ENCODE data around the gene NKPD1.

Gene NKPD1

DNA sequence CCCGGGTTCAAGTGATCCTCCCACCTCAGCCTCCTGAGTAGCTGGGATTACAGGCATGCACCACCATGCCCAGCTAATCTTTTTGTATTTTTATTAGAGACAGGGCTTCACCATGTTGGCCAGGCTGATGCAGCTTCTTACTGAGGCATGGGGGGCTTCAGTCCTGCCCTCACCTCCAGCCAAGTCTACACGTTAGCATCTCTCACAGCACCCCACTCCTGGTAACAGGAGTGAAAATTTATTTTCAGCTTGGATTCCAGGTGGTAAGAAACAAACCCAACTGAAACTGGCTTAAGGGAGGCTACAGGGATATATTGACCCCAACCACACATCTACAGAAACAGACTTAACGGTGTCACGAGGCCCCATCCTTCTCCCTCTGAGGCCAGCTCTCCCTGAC lies 10.6 kb downstream of the NKPD1 start:
- TF ChIP-seq, protein P1, sequence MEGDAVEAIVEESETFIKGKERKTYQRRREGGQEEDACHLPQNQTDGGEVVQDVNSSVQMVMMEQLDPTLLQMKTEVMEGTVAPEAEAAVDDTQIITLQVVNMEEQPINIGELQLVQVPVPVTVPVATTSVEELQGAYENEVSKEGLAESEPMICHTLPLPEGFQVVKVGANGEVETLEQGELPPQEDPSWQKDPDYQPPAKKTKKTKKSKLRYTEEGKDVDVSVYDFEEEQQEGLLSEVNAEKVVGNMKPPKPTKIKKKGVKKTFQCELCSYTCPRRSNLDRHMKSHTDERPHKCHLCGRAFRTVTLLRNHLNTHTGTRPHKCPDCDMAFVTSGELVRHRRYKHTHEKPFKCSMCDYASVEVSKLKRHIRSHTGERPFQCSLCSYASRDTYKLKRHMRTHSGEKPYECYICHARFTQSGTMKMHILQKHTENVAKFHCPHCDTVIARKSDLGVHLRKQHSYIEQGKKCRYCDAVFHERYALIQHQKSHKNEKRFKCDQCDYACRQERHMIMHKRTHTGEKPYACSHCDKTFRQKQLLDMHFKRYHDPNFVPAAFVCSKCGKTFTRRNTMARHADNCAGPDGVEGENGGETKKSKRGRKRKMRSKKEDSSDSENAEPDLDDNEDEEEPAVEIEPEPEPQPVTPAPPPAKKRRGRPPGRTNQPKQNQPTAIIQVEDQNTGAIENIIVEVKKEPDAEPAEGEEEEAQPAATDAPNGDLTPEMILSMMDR (IDR thresholded peaks at IDR 0.05; ENCODE audit: insufficient read depth, missing control alignments) = no peak
- FAIRE-seq (no peak), DNase-seq (ENCODE audit: insufficient read length, low spot score) (no peak)

DNA sequence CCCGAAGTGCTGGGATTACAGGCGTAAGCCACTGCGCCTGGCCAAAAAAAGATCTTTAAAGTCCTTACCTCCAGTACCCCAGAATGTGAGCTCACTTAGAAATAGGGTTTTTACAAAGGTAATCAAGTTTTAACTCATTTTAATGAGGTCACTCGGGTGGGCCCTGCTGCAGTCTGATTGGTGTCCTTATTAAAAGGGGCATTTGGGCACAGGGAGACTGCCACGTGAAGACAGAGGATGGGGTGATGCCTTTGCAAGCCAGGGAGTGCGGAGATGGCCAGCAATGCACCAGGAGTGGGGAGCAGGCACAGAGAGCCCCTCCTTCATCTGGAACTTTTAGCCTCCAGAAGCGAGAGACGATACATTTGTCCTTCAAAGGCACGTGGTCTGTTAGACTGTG lies 11.7 kb downstream of the NKPD1 start:
- TF ChIP-seq, protein P1 (IDR thresholded peaks at IDR 0.05; ENCODE audit: insufficient read depth, missing control alignments) = no peak
- DNase-seq (ENCODE audit: insufficient read length, low spot score) = no peak
- no peak for FAIRE-seq

DNA sequence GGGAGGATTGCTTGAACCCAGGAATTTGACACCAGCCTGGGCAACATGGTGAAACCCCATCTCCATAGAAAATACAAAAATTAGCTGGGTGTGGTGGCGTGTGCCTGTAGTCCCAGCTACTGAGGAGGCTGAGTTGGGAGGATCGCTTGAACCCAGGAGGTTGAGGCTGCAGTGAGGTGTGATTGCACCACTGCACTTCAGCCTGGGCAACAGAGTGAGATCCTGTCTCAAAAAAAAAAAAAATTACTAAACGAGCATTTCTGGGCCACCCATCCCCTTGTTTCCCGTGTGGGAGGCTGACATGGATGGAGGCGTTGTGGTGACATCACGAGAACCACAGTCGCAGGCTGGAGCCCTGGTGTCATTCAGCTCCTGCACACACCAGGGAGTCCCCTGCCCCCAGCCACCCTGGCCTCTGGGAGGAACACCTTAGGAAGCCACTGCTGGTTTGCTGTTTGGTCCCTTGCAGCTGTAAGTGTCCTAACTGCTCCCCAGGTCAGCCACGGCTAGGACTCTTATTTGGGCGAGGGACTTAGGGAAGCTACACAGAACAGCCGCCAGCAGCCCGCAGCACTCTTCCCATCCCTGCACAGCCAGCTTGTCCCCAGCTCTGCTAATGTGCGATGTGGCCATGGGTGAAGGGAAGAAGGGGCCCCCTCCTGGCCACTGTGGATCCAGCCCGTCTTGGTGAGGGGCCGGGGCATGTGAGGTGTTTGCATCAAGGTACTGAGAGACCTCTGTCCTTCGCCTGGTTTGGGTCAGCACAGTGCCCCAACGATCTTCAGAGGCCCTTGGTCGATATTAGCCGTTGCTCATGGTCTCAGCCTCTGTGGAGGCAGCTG lies 12.7 kb downstream of the NKPD1 start:
- no peak for DNase-seq (ENCODE audit: insufficient read length, low spot score)
- FAIRE-seq = no peak
- TF ChIP-seq, protein P1 (IDR thresholded peaks at IDR 0.05; ENCODE audit: insufficient read depth, missing control alignments) = no peak

DNA sequence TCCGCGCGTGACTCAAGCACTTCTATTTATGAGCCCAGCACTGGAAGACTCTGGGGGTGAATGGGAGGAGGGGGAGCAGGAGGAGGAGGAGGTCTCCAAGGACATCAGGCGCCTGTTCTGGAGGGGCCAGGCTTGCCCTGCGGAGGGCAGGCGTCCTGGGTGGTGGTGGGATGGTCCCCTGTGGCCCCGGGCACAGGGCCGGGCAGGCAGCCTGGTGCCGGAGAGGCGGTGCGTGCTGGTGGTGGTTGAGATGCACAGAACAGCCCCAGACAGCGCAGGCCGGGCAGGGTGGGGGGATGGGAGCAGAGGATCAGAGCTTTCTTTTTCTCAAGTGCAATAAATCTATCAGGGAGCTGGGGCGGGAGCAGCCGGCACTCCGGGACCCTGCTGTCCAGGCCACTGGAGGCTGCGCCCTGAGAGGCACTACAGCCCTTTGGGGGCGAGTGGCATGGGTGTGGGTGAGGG lies 14.0 kb downstream of the NKPD1 start:
- DNase-seq (ENCODE audit: insufficient read length, low spot score) (no peak), FAIRE-seq (no peak)
- TF ChIP-seq, protein P1 (IDR thresholded peaks at IDR 0.05; ENCODE audit: insufficient read depth, missing control alignments) = no peak

DNA sequence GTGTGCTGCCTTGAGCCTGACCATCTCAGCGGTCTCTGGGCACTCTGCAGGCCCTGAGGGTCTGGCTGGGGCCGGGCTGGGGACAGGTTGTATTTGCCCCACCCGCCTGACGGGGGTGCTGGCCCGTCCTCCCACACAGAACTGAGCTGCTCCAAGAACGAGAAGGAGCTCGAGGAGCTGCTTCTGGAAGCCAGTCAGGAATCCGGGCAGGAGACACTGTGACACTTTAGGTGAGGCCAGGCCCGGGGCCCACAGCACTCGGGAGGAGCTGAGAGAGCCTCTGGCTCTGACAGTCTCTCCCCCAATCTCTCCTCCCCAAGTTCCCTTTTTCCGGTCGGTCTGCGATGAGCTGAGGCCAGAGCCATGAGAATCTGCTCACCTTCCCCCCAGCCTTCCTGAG lies 14.5 kb downstream of the NKPD1 start:
- DNase-seq (ENCODE audit: insufficient read length, low spot score) (no peak), FAIRE-seq (no peak)
- TF ChIP-seq, protein P1 (IDR thresholded peaks at IDR 0.05; ENCODE audit: insufficient read depth, missing control alignments) = no peak

DNA sequence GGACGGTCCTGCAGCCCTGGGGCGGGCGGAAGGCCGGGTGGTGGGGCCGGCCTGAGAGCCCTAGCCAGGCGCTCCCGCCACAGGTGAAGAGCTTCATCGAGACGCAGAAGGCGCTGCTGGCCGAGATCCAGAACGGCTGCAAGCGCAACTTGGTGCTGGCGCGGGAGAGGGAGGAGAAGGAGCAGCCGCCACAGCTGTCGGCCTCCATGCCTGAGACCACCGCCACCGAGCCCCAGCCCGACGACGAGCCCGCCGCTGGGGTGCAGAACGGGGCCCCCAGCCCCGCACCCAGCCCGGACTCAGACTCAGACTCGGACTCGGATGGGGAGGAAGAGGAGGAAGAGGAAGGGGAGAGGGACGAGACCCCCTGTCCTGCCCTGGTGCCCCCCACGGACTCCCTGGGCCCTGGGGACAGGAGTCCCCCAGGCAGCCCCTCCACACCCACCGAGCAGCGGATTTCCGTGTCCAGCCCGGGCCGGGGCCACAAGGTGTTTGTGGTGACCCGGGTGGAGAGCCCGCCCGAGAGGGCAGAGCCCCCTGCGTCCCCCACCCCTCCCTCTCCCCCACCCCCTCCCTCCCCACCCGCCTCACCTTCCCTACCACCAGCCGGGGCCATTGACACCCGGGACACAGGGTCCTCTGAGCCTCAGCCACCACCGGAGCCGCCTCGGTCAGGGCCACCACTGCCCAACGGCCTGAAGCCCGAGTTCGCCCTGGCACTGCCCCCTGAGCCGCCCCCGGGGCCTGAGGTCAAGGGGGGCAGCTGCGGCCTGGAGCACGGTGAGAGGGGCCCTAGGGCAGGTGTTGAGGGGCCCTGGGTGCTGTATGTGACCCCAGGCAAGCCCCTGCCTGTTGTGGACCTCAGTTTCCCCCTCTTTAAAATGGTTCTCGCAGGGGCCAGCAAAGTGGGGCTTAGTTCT lies 15.3 kb downstream of the NKPD1 start:
- TF ChIP-seq, protein P1 (IDR thresholded peaks at IDR 0.05; ENCODE audit: insufficient read depth, missing control alignments) = no peak
- no peak for FAIRE-seq
- DNase-seq (ENCODE audit: insufficient read length, low spot score) = no peak

Measured in D721Med (cell line).